MV-4-11 (cell line): Measurements from ENCODE around the gene PAX3.
A peak's percentile ranks its signal among the peaks of the same experiment; 100 is the strongest.

Experiments used
- DNase-seq: peaks from one replicate; lab custom pipeline; 2025; lab: John Stamatoyannopoulos, UW

The PAX3 gene

GRCh38 chr2:222298311-222299150 is at the start of gene PAX3:
TSS of gene PAX3 (minus strand) at chr2:222298998. CDS start at chr2:222298615, 383 bp downstream.
- DNase-seq: no peak

GRCh38 chr2:222341331-222341730 is 42.5 kb upstream of the PAX3 start:
- no peak for DNase-seq

GRCh38 chr2:222338374-222338773 is 39.6 kb upstream of the PAX3 start:
- no peak for DNase-seq

- no peak for DNase-seq
Observed at GRCh38 chr2:222336931-222337330, 38.1 kb upstream of the PAX3 start.

- no peak for DNase-seq
Observed at GRCh38 chr2:222336442-222336841, 37.6 kb upstream of the PAX3 start.

GRCh38 chr2:222334914-222335313 is 36.1 kb upstream of the PAX3 start:
- DNase-seq: no peak

GRCh38 chr2:222333397-222333796 is 34.6 kb upstream of the PAX3 start:
- no peak for DNase-seq

- peak; percentile 67 for DNase-seq
Observed at GRCh38 chr2:222332116-222332515, 33.3 kb upstream of the PAX3 start.

- no peak for DNase-seq
Observed at GRCh38 chr2:222330910-222331309, 32.1 kb upstream of the PAX3 start.

GRCh38 chr2:222322236-222322635 is 23.4 kb upstream of the PAX3 start:
- DNase-seq: no peak

GRCh38 chr2:222320436-222321395 is 21.9 kb upstream of the PAX3 start:
- no peak for DNase-seq

- no peak for DNase-seq
Observed at GRCh38 chr2:222319586-222320435, 21.0 kb upstream of the PAX3 start.

GRCh38 chr2:222318712-222319585 is 20.2 kb upstream of the PAX3 start:
- DNase-seq: peak; percentile 31

GRCh38 chr2:222318026-222318711 is 19.4 kb upstream of the PAX3 start:
- DNase-seq: peak; percentile 65

- no peak for DNase-seq
Observed at GRCh38 chr2:222315443-222316121, 16.8 kb upstream of the PAX3 start.

GRCh38 chr2:222313816-222314215 is 15.0 kb upstream of the PAX3 start:
- DNase-seq: no peak

- no peak for DNase-seq
Observed at GRCh38 chr2:222311978-222312738, 13.4 kb upstream of the PAX3 start.

- DNase-seq: peak; percentile 11
Observed at GRCh38 chr2:222311319-222311977, 12.7 kb upstream of the PAX3 start.
